HCT116 (cell line): Measurements from ENCODE around the gene FABP6. TPM values are rescaled to one million over a fixed set of nuclear protein-coding genes. Genes with fewer than 3 reads are reported as not detected.

Source experiments
- ATAC-seq: fragments of 200-7000 bp; cut with Tn5 transposase; 2 replicates; pipeline ENCODE4 v1.9.1; 2020; ENCODE audit warnings: mild to moderate bottlenecking, moderate library complexity
- BruUV-seq: library from RNA; stranded (reverse); fragments of 400-500 nt; replicated peaks from 2 replicates; lab custom pipeline; 2021; lab: Mats Ljungman, UMichigan
- CTCF ChIA-PET: fragments of 300-600 bp; sonication (Branson Sonifier 250); formaldehyde crosslinking; loops from one replicate; lab custom pipeline; 2021; ENCODE audit warnings: antibody characterized with exemption; lab: Charles Lee
- POLR2A ChIA-PET: fragments of 300-600, 350-600 bp; sonication (Branson Sonifier 250); formaldehyde crosslinking; loops from one replicate; lab custom pipeline; 2021; ENCODE audit warnings: antibody characterized with exemption; lab: Charles Lee
- RAD21 ChIA-PET, 2 experiments: fragments of 300-600 bp; sonication (Branson Sonifier 250); formaldehyde crosslinking; loops; one replicate each; lab custom pipeline; 2023; ENCODE audit warnings: low total read pairs in 2 of 2; ENCODE audit not compliant: uncharacterized antibody in 2 of 2, unreplicated experiment in 2 of 2, low non-redundant PET in 1 of 2; lab: Charles Lee
- DNase-seq: peaks from one replicate; pipeline ENCODE4 v3.0.0-alpha.2; 2010; ENCODE audit warnings: low read depth, low spot score
- H2AFZ ChIP-seq: fragments of 200-600 bp; shearing (Covaris generic), sonication (generic); 2 replicates; pipeline ENCODE4 v1.6.1; 2017; ENCODE audit warnings: low read depth, mixed run types, mixed read lengths, antibody characterized with exemption, low read length; ENCODE audit not compliant: poor library complexity, severe bottlenecking
- H3K27ac ChIP-seq: 2 replicates; pipeline ENCODE4 v1.5.1; 2012; ENCODE audit warnings: low read depth, low read length
- H3K27me3 ChIP-seq: fragments of 200-600 bp; sonication (generic); 2 replicates; pipeline ENCODE4 v1.6.1; 2016; ENCODE audit warnings: mixed run types, low read length, mixed read lengths; ENCODE audit not compliant: insufficient read depth
- H3K36me3 ChIP-seq, 2 experiments: fragments of 200-500 bp in 1 of 2; fragments of 200-600 bp in 1 of 2; sonication (Bioruptor generic) in 1 of 2; sonication (generic) in 1 of 2; 2 replicates each; pipeline versions ENCODE4 v1.5.1 to v1.6.1; 2014 to 2016; ENCODE audit warnings: low read length in 2 of 2, inconsistent platforms in 1 of 2, mixed read lengths in 1 of 2, mixed run types in 1 of 2; ENCODE audit not compliant: insufficient read depth in 2 of 2, control insufficient read depth in 1 of 2
- H3K4me1 ChIP-seq, 2 experiments: fragments of 200-600 bp in 1 of 2; sonication (generic) in 1 of 2; 2 replicates each; pipeline versions ENCODE4 v1.5.1 to v1.6.1; 2012 to 2017; ENCODE audit warnings: low read length in 2 of 2, inconsistent platforms in 1 of 2, mild to moderate bottlenecking in 1 of 2, mixed read lengths in 1 of 2, mixed run types in 1 of 2, moderate library complexity in 1 of 2; ENCODE audit not compliant: insufficient read depth in 2 of 2, control insufficient read depth in 1 of 2
- H3K4me2 ChIP-seq: fragments of 200-600 bp; sonication (generic); 2 replicates; pipeline ENCODE4 v1.6.1; 2017; ENCODE audit warnings: mixed run types, low read length, mixed read lengths
- H3K4me3 ChIP-seq, 2 experiments: fragments of 200-600 bp in 1 of 2; sonication (generic) in 1 of 2; replicated peaks in 1 of 2; 2 replicates each; pipeline ENCODE4 v1.5.1; 2011 to 2016; ENCODE audit warnings: low read length in 2 of 2, control low read depth in 1 of 2, low read depth in 1 of 2, mild to moderate bottlenecking in 1 of 2, mixed read lengths in 1 of 2, mixed run types in 1 of 2
- H3K79me2 ChIP-seq: fragments of 200-600 bp; sonication (generic); 2 replicates; pipeline ENCODE4 v1.6.1; 2017; ENCODE audit warnings: mild to moderate bottlenecking, mixed run types, low read length, moderate library complexity, mixed read lengths; ENCODE audit not compliant: insufficient read depth
- H3K9ac ChIP-seq: fragments of 200-600 bp; sonication (generic); 2 replicates; pipeline ENCODE4 v1.6.1; 2016; ENCODE audit warnings: low read length, mixed read lengths
- H3K9me2 ChIP-seq: fragments of 200-600 bp; sonication (generic), shearing (Covaris generic); 2 replicates; pipeline ENCODE4 v1.6.1; 2017; ENCODE audit warnings: mixed run types, mild to moderate bottlenecking, moderate library complexity; ENCODE audit not compliant: insufficient read depth
- H3K9me3 ChIP-seq, 2 experiments: fragments of 200-500 bp in 1 of 2; fragments of 200-600 bp in 1 of 2; sonication (Bioruptor generic) in 1 of 2; sonication (generic) in 1 of 2; 2 replicates each; pipeline ENCODE4 v1.6.1; 2014 to 2017; ENCODE audit warnings: low read length in 2 of 2, mixed read lengths in 2 of 2, inconsistent platforms in 1 of 2, low read depth in 1 of 2, mild to moderate bottlenecking in 1 of 2, mixed run types in 1 of 2, moderate library complexity in 1 of 2; ENCODE audit not compliant: control insufficient read depth in 1 of 2, insufficient read depth in 1 of 2
- H4K20me1 ChIP-seq: fragments of 200-600 bp; sonication (generic), shearing (Covaris generic); 2 replicates; pipeline ENCODE4 v1.6.1; 2017; ENCODE audit warnings: mixed run types, mild to moderate bottlenecking, moderate library complexity; ENCODE audit not compliant: insufficient read depth
- EZH2 ChIP-seq: fragments of 200-600 bp; sonication (generic); IDR thresholded peaks from 2 replicates; pipeline ENCODE4 v1.6.1; 2017; ENCODE audit warnings: antibody characterized with exemption, mixed run types
- FOSL1 ChIP-seq: IDR thresholded peaks from 2 replicates; pipeline ENCODE4 v1.6.1; 2012; ENCODE audit warnings: low read depth
- MAX ChIP-seq: IDR thresholded peaks from 2 replicates; pipeline ENCODE4 v1.6.1; 2012
- POLR2AphosphoS5 ChIP-seq: IDR thresholded peaks from 2 replicates; pipeline ENCODE4 v1.6.1; 2011; ENCODE audit warnings: mild to moderate bottlenecking, low read depth, low read length, moderate library complexity
- SIN3A ChIP-seq: IDR thresholded peaks from 2 replicates; pipeline ENCODE4 v1.6.1; 2012; ENCODE audit warnings: low read depth
- SP1 ChIP-seq: IDR thresholded peaks from 2 replicates; pipeline ENCODE4 v1.6.1; 2012; ENCODE audit warnings: low read depth
- ZBTB33 ChIP-seq: IDR thresholded peaks from 2 replicates; pipeline ENCODE4 v1.6.1; 2011; ENCODE audit warnings: mild to moderate bottlenecking, low read length, moderate library complexity; ENCODE audit not compliant: insufficient replicate concordance; ENCODE audit errors: extremely low read depth
- ZFX ChIP-seq: fragments of 450-650 bp; IDR thresholded peaks from 2 replicates; pipeline ENCODE4 v1.6.1; 2017
- ZNF274 ChIP-seq: fragments of 200-500 bp; sonication (Bioruptor generic); IDR thresholded peaks from 2 replicates; pipeline ENCODE4 v1.6.1; 2014; ENCODE audit warnings: mild to moderate bottlenecking, low read depth, low read length, inconsistent platforms
- intact Hi-C: fragments of 100-400 bp; cut with micrococcal nuclease; formaldehyde crosslinking; loops from 2 replicates; pipeline ENCODE4 v1.10.0; 2022
- total RNA-seq: library from RNA; stranded (reverse); gene quantifications from one replicate; pipeline ENCODE4 v1.2.1, GENCODE V29; 2021; ENCODE audit not compliant: unreplicated experiment

FABP6 gene
- total RNA-seq, 1 experiment from 2014 or later, result 8.5 TPM

DNA sequence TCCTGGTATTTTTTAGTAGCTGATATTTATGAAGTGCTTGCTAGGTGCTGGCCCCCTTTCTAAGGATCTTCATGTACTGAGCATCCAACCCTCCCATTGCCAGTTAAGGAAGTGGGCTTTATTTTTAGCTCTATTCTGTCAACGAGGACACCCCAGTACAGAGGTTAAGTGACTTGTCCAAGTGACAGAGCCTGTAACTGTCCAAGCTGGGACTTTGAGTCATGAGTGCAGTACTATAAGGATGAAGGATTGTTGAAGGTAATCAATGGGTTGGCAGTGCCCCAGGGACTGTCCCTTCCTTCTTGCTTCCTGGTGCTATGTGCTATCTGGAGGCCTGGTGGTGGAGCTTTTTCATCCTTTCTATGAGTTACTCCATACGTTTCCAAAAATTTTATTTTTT, 18.0 kb upstream of the FABP6 start:
- no peak overlapping the region for H3K27ac ChIP-seq
- H3K79me2 ChIP-seq, result no peaks in the 10 kb centered on the region
- DNase-seq (no peak), ATAC-seq (no peak)
- no TSS peak for BruUV-seq
- H3K9ac ChIP-seq, result no peak overlapping the region
- intact Hi-C loops, result no loop called here
- RAD21 ChIA-PET, result no interaction called here
- TF ChIP-seq POLR2AphosphoS5 (no peak), EZH2 (no peak), SP1 (no peak), ZNF274 (no peak), MAX (no peak), ZBTB33 (no peak), SIN3A (no peak), ZFX (no peak), FOSL1 (no peak)
- no peak overlapping the region for H3K4me2 ChIP-seq
- POLR2A ChIA-PET, result no interaction called here
- H4K20me1 ChIP-seq, result no peaks in the 10 kb centered on the region
- H3K9me3 ChIP-seq, result no peaks in the 10 kb centered on the region
- no peaks in the 10 kb centered on the region for H3K36me3 ChIP-seq
- peaks cover 0 to 19% of the 10 kb centered on the region in 2 experiments; a peak in 2 of 4 replicates for H3K4me1 ChIP-seq
- H3K4me3 ChIP-seq, result no peak overlapping the region
- no peaks in the 10 kb centered on the region for H3K9me2 ChIP-seq
- no peaks in the 10 kb centered on the region for H3K27me3 ChIP-seq
- CTCF ChIA-PET, result no interaction called here
- H2AFZ ChIP-seq, result no peak overlapping the region
